GM12872 (cell line): ENCODE measurements around the gene SUGP2.

ENCODE experiments used
- CTCF ChIP-seq: IDR thresholded peaks from 3 replicates; pipeline ENCODE4 v1.5.1; 2011; ENCODE audit warnings: low read depth, mild to moderate bottlenecking, low read length, moderate library complexity; ENCODE audit not compliant: insufficient read depth

SUGP2 gene

GRCh38 chr19:18987456-18987855, 45.9 kb downstream of the SUGP2 start:
- no peak for TF ChIP-seq CTCF

GRCh38 chr19:18985257-18985656, 48.1 kb downstream of the SUGP2 start:
- no peak for TF ChIP-seq CTCF

- TF ChIP-seq CTCF, result no peak
Measured at GRCh38 chr19:18984251-18984650, 49.1 kb downstream of the SUGP2 start.

- TF ChIP-seq CTCF, result no peak
Measured at GRCh38 chr19:18982669-18983068, 50.6 kb downstream of the SUGP2 start.

- TF ChIP-seq CTCF, result no peak
Measured at GRCh38 chr19:18980432-18981020, 52.8 kb downstream of the SUGP2 start.

- TF ChIP-seq CTCF, result no peak
Measured at GRCh38 chr19:18978616-18979015, 54.7 kb downstream of the SUGP2 start.

GRCh38 chr19:18975869-18976268, 57.4 kb downstream of the SUGP2 start:
- TF ChIP-seq CTCF, result no peak

- TF ChIP-seq CTCF, result no peak
Measured at GRCh38 chr19:18975011-18975410, 58.3 kb downstream of the SUGP2 start.
